ENCODE results near the gene CASTOR1. TPM values are rescaled to one million over a fixed set of nuclear protein-coding genes. Genes with fewer than 3 reads are reported as not detected.

CASTOR1 gene
- total and polyA plus RNA-seq, 12 donors = 2.8 to 14.7 (median 6.2) TPM

DNA sequence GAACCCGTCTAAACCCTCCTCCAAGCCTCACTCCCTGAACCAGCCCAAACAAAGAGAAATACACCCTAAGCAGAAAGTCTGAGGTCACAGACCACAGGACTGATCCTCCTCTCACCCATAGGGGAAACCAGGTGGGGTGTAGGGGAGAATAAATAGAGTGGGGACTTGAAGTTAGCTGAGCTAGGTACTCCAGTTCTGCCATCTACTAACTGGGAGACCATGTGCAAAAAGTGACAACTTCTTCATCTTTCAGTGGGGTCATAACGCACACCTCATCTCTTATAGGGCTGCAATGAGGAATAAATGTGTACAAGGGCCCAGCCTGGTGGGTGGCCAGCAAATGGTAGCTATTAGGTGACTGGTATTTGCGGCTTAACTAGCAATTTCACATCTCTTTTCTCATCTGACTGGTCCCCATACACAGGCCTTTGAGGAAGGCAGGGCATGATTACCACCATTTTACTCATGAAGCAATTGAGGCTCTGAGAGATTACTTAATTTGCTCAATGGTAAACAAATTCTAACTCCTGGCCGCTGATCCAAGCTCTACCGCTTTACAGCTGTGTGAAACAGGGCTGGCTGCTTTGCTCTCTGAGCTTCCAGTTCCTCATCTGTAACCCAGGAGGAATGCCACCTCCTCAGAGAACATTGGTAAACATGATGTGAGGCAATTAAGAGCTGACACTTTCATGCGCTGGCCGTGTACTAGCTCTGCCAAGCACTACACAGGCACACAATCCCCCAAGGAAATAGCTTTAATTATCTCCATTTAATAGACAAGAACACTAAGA, 20.8 kb upstream of the CASTOR1 start:
- H3K27me3 ChIP-seq = no peaks in the 10 kb centered on the region
- 64 to 65% methylated on average over 7 of the region's 7 CpGs for WGBS, 2 donors
- no peaks in the 10 kb centered on the region for H3K36me3 ChIP-seq
- H3K4me3 ChIP-seq = no peak overlapping the region
- ATAC-seq (peak in 7 of 8 donors; percentile 5 to 49 (median 14)), DNase-seq (no peak)
- TF ChIP-seq, protein P1, sequence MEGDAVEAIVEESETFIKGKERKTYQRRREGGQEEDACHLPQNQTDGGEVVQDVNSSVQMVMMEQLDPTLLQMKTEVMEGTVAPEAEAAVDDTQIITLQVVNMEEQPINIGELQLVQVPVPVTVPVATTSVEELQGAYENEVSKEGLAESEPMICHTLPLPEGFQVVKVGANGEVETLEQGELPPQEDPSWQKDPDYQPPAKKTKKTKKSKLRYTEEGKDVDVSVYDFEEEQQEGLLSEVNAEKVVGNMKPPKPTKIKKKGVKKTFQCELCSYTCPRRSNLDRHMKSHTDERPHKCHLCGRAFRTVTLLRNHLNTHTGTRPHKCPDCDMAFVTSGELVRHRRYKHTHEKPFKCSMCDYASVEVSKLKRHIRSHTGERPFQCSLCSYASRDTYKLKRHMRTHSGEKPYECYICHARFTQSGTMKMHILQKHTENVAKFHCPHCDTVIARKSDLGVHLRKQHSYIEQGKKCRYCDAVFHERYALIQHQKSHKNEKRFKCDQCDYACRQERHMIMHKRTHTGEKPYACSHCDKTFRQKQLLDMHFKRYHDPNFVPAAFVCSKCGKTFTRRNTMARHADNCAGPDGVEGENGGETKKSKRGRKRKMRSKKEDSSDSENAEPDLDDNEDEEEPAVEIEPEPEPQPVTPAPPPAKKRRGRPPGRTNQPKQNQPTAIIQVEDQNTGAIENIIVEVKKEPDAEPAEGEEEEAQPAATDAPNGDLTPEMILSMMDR (IDR thresholded peaks at IDR 0.05) = no peak
- H3K27ac ChIP-seq = peak overlapping the region; percentile 31 to 92 (median 75)
- H3K9me3 ChIP-seq = no peaks in the 10 kb centered on the region
- intact Hi-C loops (cut with DNase I) = no loop called here
- H3K4me1 ChIP-seq = peaks cover 34 to 100% (median 94%) of the 10 kb centered on the region in 9 donors

DNA sequence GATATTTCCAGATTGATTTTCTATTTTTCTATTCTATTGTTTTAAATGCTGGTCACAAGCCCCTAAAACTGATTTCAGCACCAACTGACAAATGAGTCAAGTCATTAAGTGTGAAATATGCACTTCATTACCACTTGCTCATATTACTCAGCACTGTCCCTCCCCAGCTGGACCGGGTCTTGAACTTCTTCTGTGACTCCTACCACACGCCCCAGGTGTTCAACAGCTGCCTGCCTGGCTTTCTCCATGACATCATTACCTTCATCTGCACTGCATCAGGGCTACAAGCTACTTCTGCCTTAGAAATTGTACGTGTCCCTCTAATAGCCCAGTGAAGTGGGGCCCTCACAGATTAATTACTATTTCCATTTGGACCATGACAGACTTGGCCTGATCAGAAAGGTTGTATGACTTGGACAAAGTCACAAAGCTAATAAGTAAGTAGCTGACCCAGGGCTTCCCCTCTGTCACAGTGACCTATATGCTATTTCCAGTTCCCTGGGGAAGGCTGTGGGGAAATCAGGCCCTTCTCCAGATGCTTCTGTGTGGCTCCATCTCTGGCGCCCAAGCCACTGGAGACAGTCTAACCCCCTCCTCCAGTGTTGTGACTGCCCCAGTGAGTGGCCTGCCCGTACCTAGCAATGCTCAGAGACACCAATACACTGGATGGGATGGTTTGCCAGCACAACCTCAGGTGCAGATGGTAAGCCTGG, 19.4 kb upstream of the CASTOR1 start:
- TF ChIP-seq, protein P1 (IDR thresholded peaks at IDR 0.05) = no peak
- Histone ChIP-seq H3K9me3 (no peaks in the 10 kb centered on the region), H3K36me3 (peaks cover 0 to 8% (median 0%) of the 10 kb centered on the region in 9 donors), H3K27ac (peak overlapping the region in 5 of 10 donors; percentile 12 to 92 (median 33)), H3K4me3 (no peak overlapping the region), H3K4me1 (peaks cover 44 to 100% (median 95%) of the 10 kb centered on the region in 9 donors), H3K27me3 (no peaks in the 10 kb centered on the region)
- DNase-seq (no peak), ATAC-seq (no peak)
- intact Hi-C loops (cut with DNase I) = no loop called here
- WGBS, 2 donors = 77 to 79% methylated on average over 5 of the region's 5 CpGs

DNA sequence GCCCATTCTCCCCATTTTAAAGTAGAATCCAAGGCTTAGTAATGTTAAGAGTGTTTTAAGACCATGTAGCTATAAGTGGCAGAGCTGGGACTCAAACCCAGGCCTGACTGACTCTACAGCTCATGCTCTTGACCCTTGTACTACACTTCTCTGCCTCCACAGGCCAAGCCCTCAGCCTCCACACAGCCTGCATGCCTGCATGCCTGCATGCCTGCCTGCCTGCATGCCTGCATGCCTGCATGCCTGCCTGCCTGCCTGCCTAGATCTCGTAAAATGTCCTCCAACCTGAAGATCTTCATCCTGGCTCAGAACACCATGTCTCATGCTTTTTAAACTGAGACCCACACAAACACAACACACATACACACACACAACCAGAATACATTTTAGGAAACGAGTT, 18.8 kb upstream of the CASTOR1 start:
- no peak for ATAC-seq
- intact Hi-C loops (cut with DNase I) = no loop called here
- Histone ChIP-seq H3K4me3 (no peak overlapping the region), H3K27ac (peak overlapping the region in 2 of 10 donors; percentile 33 to 92), H3K36me3 (peaks cover 0 to 14% (median 0%) of the 10 kb centered on the region in 9 donors), H3K9me3 (no peaks in the 10 kb centered on the region), H3K4me1 (peaks cover 42 to 100% (median 98%) of the 10 kb centered on the region in 9 donors), H3K27me3 (no peaks in the 10 kb centered on the region)
- DNase-seq = no peak
- TF ChIP-seq, protein P1 (IDR thresholded peaks at IDR 0.05) = no peak
- WGBS, 2 donors = 86 to 89% methylated on average over 2 of the region's 2 CpGs

DNA sequence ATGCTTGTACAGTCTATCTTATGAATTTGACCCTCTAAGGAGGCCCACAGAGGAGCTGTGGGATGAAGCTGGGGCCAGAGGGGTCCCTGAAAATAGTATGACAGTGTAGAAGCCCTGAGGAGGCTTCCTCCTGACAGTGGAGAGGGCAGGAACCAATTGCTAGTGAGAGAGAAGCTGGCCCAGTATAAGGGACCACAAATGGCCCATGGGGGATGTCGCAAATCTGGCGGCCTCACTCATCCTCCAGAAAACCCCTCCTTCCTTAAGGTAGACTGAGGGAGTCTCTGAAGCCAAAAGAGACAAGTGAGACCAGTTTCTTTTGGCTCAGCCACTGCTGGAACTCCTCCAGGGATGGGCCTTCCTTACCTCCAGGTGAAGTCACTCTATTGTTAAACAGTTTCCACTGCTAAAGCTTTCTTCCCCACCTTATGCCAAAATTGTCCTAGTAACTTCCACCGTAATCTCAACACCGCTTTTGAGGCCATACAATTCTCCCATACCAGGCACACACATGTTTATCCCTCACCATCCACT, 17.8 kb upstream of the CASTOR1 start:
- intact Hi-C loops (cut with DNase I) = no loop called here
- peak overlapping the region in 9 of 10 donors; percentile 1 to 92 (median 82) for H3K27ac ChIP-seq
- 72 to 76% methylated on average over 4 of the region's 4 CpGs for WGBS, 2 donors
- no peaks in the 10 kb centered on the region for H3K27me3 ChIP-seq
- H3K4me3 ChIP-seq = no peak overlapping the region
- DNase-seq (no peak), ATAC-seq (no peak)
- no peaks in the 10 kb centered on the region for H3K9me3 ChIP-seq
- peaks cover 0 to 19% (median 0%) of the 10 kb centered on the region in 9 donors for H3K36me3 ChIP-seq
- peaks cover 47 to 100% (median 98%) of the 10 kb centered on the region in 9 donors for H3K4me1 ChIP-seq
- TF ChIP-seq, protein P1 (IDR thresholded peaks at IDR 0.05) = no peak

All from heart right ventricle (tissue), 16 donors.